ENCODE measurements around the gene POLR2I. TPM values are rescaled to one million over a fixed set of nuclear protein-coding genes. Genes with fewer than 3 reads are reported as not detected.

POLR2I gene
- polyA plus RNA-seq, 1 donor (not counting 4 experiments of a cell fraction or from before 2014, with no cell fraction given) = 34.3 TPM

DNA sequence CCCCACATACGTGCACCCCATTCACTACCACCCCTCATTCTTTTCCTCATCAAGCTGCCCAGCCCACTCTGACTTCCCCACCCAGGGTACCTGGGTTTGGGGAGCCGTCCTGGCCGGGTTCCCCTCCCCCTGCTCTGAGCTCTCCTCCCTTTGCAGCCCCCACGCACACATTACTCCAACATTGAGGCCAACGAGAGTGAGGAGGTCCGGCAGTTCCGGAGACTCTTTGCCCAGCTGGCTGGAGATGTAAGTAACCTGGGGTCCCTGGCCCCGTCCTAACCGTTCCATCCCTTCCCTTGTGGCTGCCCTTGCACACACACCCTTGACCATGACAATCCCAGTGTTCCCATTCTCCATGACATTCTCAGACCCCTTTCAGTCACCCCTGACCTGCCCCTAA lies 27.8 kb upstream of the POLR2I start:
- TF ChIP-seq, protein P1, sequence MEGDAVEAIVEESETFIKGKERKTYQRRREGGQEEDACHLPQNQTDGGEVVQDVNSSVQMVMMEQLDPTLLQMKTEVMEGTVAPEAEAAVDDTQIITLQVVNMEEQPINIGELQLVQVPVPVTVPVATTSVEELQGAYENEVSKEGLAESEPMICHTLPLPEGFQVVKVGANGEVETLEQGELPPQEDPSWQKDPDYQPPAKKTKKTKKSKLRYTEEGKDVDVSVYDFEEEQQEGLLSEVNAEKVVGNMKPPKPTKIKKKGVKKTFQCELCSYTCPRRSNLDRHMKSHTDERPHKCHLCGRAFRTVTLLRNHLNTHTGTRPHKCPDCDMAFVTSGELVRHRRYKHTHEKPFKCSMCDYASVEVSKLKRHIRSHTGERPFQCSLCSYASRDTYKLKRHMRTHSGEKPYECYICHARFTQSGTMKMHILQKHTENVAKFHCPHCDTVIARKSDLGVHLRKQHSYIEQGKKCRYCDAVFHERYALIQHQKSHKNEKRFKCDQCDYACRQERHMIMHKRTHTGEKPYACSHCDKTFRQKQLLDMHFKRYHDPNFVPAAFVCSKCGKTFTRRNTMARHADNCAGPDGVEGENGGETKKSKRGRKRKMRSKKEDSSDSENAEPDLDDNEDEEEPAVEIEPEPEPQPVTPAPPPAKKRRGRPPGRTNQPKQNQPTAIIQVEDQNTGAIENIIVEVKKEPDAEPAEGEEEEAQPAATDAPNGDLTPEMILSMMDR (optimal IDR thresholded peaks at IDR 0.05 in 1 of 3, IDR thresholded peaks at IDR 0.05 in 1 of 3, conservative IDR thresholded peaks at IDR 0.05 in 1 of 3; ENCODE audit: extremely low read depth in 1 of 3, insufficient read depth in 2 of 3, low read length in 3 of 3) = no peak
- no peak for TF ChIP-seq EZH2 (IDR thresholded peaks at IDR 0.05; ENCODE audit: low read length)
- FAIRE-seq (no peak), DNase-seq (ENCODE audit: low read depth, low spot score) (no peak)
- Histone ChIP-seq H3K9ac (ENCODE audit: control insufficient read depth, extremely low read depth, insufficient read depth, low read length) (no peak overlapping the region), H4K20me1 (ENCODE audit: control insufficient read depth, extremely low read depth, insufficient read depth, low read length) (peaks cover 8% of the 10 kb centered on the region), H3K4me1 (ENCODE audit: control insufficient read depth, extremely low read depth, insufficient read depth, low read length) (peaks cover 11% of the 10 kb centered on the region), H3K9me3 (ENCODE audit: control insufficient read depth, low read depth, low read length) (no peaks in the 10 kb centered on the region), H3K27me3 (ENCODE audit: control insufficient read depth, extremely low read depth, insufficient read depth, low read length) (no peaks in the 10 kb centered on the region), H3K27ac (ENCODE audit: control insufficient read depth, insufficient read depth, low read length) (no peak overlapping the region), H3K79me2 (ENCODE audit: control insufficient read depth, insufficient read depth, low read length) (peaks cover 22% of the 10 kb centered on the region), H3K36me3 (ENCODE audit: control insufficient read depth in 2 of 2, extremely low read depth in 1 of 2, insufficient read depth in 2 of 2, low read length in 2 of 2) (peaks cover 32 to 39% of the 10 kb centered on the region in 2 experiments), H3K4me2 (ENCODE audit: control insufficient read depth, extremely low read depth, insufficient read depth, low read depth, low read length) (no peak overlapping the region), H3K9me1 (ENCODE audit: control insufficient read depth, extremely low read depth, insufficient read depth, low read length) (peaks cover 2% of the 10 kb centered on the region), H3K4me3 (ENCODE audit: control insufficient read depth in 2 of 3, extremely low read depth in 1 of 3, insufficient read depth in 2 of 3, low read depth in 1 of 3, low read length in 3 of 3) (no peak overlapping the region), H2AFZ (ENCODE audit: control insufficient read depth, low read length) (no peak overlapping the region)
- dilution Hi-C loops (cut with MboI; ENCODE audit: extremely low pct_ligation_motif_present, low sequenced_read_pairs) = no loop called here

DNA sequence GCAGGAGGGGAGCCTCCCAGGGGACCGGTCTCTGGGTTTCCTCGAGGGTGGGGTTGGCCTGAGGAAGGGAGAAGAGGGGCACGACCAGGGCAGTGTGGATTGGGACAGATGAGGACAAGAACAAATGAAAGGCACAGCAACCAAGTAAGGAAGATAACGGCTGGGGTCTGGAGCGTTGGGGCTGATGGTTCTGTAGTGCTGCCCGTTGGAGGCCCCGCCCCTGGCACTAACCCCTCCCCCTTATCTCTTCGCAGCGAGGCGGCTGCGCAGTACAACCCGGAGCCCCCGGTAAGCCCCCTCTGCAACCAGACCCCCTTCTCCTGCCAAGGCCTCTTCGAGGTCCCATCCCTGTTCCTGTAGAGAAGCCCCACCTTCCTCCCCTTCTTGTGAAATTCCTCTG lies 27.4 kb upstream of the POLR2I start:
- H3K27ac ChIP-seq (ENCODE audit: control insufficient read depth, insufficient read depth, low read length) = no peak overlapping the region
- no peak overlapping the region for H2AFZ ChIP-seq (ENCODE audit: control insufficient read depth, low read length)
- no peak for FAIRE-seq
- no peaks in the 10 kb centered on the region for H3K27me3 ChIP-seq (ENCODE audit: control insufficient read depth, extremely low read depth, insufficient read depth, low read length)
- H4K20me1 ChIP-seq (ENCODE audit: control insufficient read depth, extremely low read depth, insufficient read depth, low read length) = peaks cover 8% of the 10 kb centered on the region
- dilution Hi-C loops (cut with MboI; ENCODE audit: extremely low pct_ligation_motif_present, low sequenced_read_pairs) = no loop called here
- peak overlapping the region; percentile 89 for H3K4me2 ChIP-seq (ENCODE audit: control insufficient read depth, extremely low read depth, insufficient read depth, low read depth, low read length)
- peaks cover 29 to 37% of the 10 kb centered on the region in 2 experiments for H3K36me3 ChIP-seq (ENCODE audit: control insufficient read depth in 2 of 2, extremely low read depth in 1 of 2, insufficient read depth in 2 of 2, low read length in 2 of 2)
- peaks cover 22% of the 10 kb centered on the region for H3K79me2 ChIP-seq (ENCODE audit: control insufficient read depth, insufficient read depth, low read length)
- no peaks in the 10 kb centered on the region for H3K9me3 ChIP-seq (ENCODE audit: control insufficient read depth, low read depth, low read length)
- no peak for DNase-seq (ENCODE audit: low read depth, low spot score)
- no peak overlapping the region for H3K9ac ChIP-seq (ENCODE audit: control insufficient read depth, extremely low read depth, insufficient read depth, low read length)
- H3K9me1 ChIP-seq (ENCODE audit: control insufficient read depth, extremely low read depth, insufficient read depth, low read length) = peaks cover 2% of the 10 kb centered on the region
- TF ChIP-seq EZH2 (IDR thresholded peaks at IDR 0.05; ENCODE audit: low read length) = no peak
- TF ChIP-seq, protein P1 (optimal IDR thresholded peaks at IDR 0.05 in 1 of 3, IDR thresholded peaks at IDR 0.05 in 1 of 3, conservative IDR thresholded peaks at IDR 0.05 in 1 of 3; ENCODE audit: extremely low read depth in 1 of 3, insufficient read depth in 2 of 3, low read length in 3 of 3) = no peak
- peaks cover 15% of the 10 kb centered on the region for H3K4me1 ChIP-seq (ENCODE audit: control insufficient read depth, extremely low read depth, insufficient read depth, low read length)
- no peak overlapping the region for H3K4me3 ChIP-seq (ENCODE audit: control insufficient read depth in 2 of 3, extremely low read depth in 1 of 3, insufficient read depth in 2 of 3, low read depth in 1 of 3, low read length in 3 of 3)
